GM04503 (cell line): Measurements from ENCODE around the gene AGBL4.
"Not testable (repeated sequence)": the region's sequence is repeated elsewhere in the genome, so short reads cannot be mapped to it uniquely, and the experiment has no call there.

Experiments
- DNase-seq: peaks from one replicate; pipeline ENCODE4 v3.0.0-alpha.2; 2012; ENCODE audit warnings: low read depth

The AGBL4 gene

GRCh38 chr1:49435291-49435690, 588.5 kb downstream of the AGBL4 start:
- no peak for DNase-seq

- DNase-seq = no peak
Observed at GRCh38 chr1:49424782-49425181, 599.0 kb downstream of the AGBL4 start.

- DNase-seq = no peak
Observed at GRCh38 chr1:49416758-49417157, 607.0 kb downstream of the AGBL4 start.

DNA sequence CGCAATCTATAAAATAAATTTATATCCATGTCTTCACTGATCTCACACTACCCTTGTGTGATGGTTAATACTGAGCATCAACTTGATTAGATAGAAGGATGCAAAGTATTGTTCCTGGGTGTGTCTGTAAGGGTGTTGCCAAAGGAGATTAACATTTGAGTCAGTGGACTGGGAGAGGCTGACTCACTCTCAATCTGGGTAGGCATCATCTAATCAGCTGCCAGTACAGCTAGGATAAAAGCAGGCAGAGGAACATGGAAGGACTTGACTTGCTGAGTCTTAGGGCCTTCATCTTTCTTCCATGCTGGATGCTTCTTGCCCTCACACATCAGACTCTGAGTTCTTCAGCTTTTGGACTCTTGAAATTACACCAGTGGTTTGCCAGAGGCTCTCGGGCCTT, 615.4 kb downstream of the AGBL4 start:
- DNase-seq = no peak

GRCh38 chr1:49397086-49397485, 626.7 kb downstream of the AGBL4 start:
- no peak for DNase-seq

- no peak for DNase-seq
Observed at GRCh38 chr1:49394200-49394599, 629.6 kb downstream of the AGBL4 start.

GRCh38 chr1:49389699-49390098, 634.1 kb downstream of the AGBL4 start:
- DNase-seq = no peak

DNA sequence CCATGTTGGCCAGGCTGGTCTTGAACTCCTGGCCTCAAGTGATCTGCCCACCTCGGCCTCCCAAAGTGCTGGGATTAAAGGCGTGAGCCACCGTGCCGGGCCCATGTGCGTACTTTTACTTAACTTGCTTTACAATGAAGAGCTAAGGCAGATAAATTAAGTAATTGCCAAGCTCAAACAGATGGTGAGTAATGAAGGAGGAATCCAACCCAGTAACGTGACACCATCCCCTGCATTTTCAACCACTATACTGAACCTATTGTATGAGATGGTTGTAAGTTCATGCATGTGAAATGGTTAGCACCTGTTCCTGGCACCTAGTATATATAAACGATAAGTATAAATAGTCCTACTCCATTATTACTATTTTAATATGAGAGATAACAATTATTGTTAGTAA, 659.1 kb downstream of the AGBL4 start:
- no peak for DNase-seq

DNA sequence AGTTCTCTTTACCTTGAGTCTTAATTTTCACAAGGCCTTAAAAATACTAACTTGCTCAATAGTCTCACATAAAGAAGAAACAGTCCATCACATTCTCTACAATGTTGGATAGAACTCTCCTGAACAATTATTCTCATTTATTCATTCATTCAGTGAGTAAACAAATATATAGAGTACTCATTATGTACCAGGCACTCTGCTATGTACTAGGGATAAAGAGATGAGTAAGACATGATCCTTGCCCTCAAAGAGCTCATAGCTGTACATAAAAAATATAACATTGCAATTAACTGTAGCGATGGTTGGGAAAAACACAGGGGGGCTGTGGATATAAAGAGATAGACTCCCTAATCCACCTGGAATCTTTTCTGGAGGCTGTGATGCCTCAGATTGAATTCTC, 660.1 kb downstream of the AGBL4 start:
- DNase-seq = no peak

DNA sequence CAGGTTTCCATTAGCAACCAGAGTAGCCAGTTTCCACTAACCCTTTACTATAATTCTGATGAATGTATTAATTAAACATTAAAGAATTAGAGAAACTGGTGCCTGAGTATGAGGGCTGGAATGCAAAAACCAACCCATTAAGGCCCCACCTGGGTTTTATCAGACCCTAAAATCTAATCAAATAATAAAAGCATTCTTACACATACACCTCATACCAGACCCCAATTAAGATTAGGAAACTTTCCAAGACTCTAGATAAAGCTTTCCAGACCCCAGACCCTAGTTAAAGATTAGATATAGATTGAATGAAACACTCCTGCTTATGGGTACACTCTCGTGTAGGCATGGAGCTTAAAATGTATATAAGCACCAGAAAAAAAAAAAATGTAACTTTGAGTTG, 665.7 kb downstream of the AGBL4 start:
- DNase-seq = no peak

GRCh38 chr1:49356594-49356993, 667.2 kb downstream of the AGBL4 start:
- DNase-seq = no peak

DNA sequence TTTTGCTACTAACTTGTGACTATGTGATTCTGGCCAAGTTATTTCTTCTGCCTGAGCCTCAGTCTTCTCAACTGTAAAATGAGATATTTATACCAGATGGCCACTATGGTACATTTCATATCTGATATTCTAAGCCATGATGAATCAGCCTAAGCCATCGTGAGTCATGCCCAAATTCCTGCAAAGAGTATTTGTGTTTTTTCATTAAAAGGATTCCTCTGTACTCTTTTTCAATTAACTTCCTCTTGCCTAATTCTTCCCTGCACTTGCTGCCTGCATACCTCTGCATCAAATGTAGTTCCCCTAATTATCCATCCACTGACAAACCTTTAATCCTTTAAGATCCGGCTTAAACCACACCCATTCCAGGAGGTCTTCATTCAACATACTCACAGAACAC, 672.0 kb downstream of the AGBL4 start:
- DNase-seq = no peak

DNA sequence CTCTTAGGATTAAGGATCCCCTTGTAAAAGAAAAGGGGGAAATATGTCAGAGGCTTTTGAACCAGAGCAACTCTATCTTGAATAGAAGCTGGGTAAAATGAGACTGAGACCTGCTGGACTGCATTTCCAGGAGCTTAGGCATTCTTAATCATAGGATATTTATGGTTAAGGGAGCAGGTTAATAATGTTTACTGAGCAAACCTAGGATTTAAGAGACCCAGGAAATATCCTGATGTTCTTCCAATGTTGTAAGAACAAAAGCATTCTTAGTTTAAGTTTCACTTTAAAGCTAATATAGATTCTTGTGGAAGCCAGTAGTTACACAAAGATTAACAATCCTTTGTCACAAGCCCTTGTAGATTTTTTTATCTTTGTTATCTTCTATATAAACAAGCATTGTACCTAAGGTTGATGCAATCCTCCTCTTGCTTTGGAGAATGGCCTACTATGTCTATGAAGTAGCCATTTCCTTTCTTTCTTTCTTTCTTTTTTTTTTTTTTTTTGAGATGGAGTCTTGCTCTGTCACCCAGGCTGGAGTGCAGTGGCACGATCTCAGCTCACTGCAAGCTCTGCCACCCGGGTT, 676.9 kb downstream of the AGBL4 start:
- DNase-seq = no peak

DNA sequence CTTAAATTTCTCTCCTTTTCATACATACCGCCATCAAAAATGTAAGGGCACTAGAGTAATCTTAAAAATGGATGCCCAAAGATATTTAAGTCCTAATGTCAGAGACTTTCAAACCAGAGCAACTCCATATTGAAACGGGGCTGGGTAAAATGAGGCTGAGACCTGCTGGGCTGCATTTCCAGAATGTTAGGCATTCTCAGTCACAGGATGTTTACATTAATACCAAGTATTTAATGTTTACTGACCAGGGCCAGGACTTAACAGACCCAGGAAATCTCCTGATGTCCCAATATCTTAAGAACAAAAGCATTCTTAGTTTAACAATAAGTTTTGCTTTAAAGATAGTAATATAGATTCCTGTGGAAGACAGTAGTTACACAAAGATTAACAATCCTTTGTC, 683.2 kb downstream of the AGBL4 start:
- no peak for DNase-seq

DNA sequence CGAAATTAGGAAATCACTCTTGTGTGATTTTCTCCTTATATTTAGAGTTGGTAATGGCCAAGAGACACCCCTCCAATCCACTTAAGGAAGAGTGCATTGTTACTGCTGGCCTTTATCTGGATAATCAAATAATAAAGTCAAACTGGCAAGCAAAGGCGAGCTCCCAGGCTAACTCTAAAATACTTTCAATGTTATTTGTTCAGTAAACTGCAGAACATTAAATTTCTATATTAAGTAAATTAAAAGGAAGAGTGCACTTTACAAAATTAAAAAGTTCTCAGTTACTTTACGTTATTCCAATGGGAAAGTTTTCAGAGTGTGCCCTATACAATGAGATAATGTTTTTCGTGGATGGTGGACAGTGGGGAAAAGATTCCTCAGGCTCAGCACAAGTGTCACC, 684.7 kb downstream of the AGBL4 start:
- no peak for DNase-seq

- no peak for DNase-seq
Observed at GRCh38 chr1:49337251-49337650, 686.5 kb downstream of the AGBL4 start.

DNA sequence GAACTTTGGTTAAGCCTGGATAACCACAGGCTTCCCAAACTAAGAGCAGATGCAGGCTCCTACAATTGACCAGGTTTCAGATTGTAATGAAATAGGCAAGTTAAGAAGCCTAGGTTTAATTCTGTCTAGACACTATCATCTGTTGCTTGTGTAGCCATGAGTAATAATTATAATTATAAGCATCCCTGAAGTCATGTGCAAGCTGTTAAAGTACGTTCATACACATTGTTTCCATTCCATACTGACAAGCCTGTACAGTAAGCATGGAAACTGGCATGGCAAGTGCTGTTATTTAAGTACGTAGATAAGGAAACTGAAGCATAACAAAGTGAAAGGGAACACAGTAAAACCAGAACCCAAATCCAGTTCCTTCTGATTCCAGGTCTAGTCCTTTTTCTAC, 689.8 kb downstream of the AGBL4 start:
- DNase-seq = no peak

DNA sequence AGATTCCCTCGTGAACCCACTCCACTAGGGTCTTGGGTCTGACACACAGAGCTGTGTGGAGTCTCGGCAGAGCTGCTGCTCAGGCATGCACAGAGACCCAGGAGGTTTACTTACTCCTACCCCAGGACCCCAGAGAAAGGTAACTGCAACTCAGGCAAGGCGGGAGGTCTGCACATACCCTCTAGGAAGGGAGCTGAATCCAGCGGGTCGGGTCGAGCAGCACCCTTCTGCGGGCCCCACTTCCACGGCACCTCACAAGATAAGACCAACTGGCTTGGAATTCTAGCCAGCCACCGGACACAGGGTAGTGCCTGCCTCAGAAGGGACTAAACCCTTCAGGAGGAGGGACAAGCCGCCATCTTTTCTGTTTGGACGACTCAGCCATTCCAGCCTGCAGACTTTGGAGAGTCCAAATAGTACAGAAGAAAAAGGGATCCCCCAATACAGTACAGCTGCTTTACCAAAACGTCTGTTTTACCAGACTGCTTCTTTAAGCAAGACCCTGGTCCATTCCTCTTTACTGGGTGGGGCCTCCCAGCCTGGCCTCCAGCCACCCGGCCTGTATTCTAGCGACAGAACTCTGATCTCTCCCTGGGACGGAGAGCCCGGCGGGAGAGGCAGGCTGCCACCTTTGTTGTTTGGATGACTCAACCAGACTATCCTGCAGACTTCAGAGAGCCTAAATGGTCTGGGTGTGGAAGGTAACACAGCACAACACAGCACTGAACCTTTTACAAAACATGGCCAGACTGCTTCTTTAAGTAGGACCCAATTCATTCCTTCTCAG, 692.5 kb downstream of the AGBL4 start:
- no peak for DNase-seq

- no peak for DNase-seq
Observed at GRCh38 chr1:49323925-49324540, 699.7 kb downstream of the AGBL4 start.

DNA sequence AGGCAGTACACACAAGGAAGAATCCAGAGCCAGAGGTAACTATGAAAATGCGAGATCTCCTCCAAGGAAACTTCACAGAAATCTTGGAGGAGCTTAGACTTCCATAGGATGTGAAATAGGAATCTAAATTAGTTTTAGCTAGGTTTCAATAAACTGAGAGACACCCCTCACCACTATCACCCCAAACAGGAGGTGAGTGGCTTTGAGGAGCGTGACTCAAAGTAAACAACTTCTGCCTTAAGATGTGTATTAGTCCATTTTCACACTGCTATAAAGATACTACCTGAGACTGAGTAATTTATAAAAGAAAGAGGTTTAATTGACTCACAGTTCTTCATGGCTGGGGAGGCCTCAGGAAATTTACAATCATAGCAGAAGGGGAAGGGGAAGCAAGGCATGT, 703.3 kb downstream of the AGBL4 start:
- not testable (repeated sequence) for DNase-seq

DNA sequence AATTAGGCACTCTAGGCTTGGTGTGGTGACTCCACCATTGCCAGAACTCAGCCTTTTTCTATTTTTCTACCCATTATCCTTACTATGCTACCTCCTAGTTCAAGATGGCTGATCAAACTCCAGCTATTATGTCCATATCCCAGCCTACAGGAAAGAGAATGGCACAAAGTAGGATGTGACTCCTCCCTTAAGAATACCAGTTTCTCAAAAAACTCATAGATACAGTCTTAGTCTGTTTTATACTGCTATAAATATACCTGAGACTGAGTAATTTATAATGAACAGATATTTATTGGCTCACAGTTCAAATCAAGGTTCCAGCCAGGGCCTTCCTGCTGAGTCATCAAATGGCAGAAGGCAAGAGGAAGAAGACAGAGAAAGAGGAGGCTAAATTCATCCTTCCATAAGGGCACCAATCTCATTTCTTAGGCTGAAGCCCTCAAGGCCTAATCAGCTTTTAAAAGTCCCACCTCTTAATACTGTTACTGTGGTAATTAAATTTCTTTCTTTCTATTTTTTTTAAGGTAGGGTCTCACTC, 704.3 kb downstream of the AGBL4 start:
- no peak for DNase-seq

- no peak for DNase-seq
Observed at GRCh38 chr1:49318218-49318617, 705.5 kb downstream of the AGBL4 start.

GRCh38 chr1:49307457-49307856, 716.3 kb downstream of the AGBL4 start:
- no peak for DNase-seq
